ENCODE data around the gene IPO11. TPM values are rescaled to one million over a fixed set of nuclear protein-coding genes. Genes with fewer than 3 reads are reported as not detected.
A peak's percentile ranks its signal among the peaks of the same experiment; 100 is the strongest.

The IPO11 gene
- polyA plus RNA-seq, 3 donors, result 34.6 to 39.8 (median 34.7) TPM

- DNase-seq (ENCODE audit: extremely low read depth in 1 of 11, low read depth in 9 of 11, low spot score in 4 of 11), result no peak
Measured at GRCh38 chr5:62421414-62421813, 8.9 kb downstream of the IPO11 start.

DNA sequence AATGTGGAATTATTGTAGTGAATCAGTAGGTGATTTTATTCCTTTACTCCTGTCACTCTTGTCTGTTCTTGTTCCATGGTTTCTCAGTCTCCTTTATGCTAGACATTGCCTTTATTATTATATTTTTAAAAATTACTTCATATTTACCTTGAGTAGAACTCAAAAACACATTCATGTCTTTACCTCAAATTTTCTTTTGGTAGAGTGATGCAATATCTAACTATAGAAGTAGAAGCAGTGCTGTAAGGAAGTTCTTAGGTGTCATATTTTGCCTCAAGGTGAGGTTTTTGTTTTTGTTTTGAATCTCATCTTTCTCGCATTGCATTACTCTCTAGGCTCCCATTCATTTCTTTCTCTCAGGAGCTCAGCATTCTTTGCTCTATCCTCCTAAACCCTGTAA, 12.2 kb downstream of the IPO11 start:
- no peak for DNase-seq (ENCODE audit: extremely low read depth in 1 of 11, low read depth in 9 of 11, low spot score in 4 of 11)

GRCh38 chr5:62431735-62432620, 19.4 kb downstream of the IPO11 start:
- DNase-seq (ENCODE audit: extremely low read depth in 1 of 11, low read depth in 9 of 11, low spot score in 4 of 11), result no peak

- DNase-seq (ENCODE audit: extremely low read depth in 1 of 11, low read depth in 9 of 11, low spot score in 4 of 11), result no peak
Measured at GRCh38 chr5:62432621-62433064, 20.1 kb downstream of the IPO11 start.

GRCh38 chr5:62448528-62448927, 36.0 kb downstream of the IPO11 start:
- no peak for DNase-seq (ENCODE audit: extremely low read depth in 1 of 11, low read depth in 9 of 11, low spot score in 4 of 11)

- DNase-seq (ENCODE audit: extremely low read depth in 1 of 11, low read depth in 9 of 11, low spot score in 4 of 11), result no peak
Measured at GRCh38 chr5:62450259-62450658, 37.7 kb downstream of the IPO11 start.

DNA sequence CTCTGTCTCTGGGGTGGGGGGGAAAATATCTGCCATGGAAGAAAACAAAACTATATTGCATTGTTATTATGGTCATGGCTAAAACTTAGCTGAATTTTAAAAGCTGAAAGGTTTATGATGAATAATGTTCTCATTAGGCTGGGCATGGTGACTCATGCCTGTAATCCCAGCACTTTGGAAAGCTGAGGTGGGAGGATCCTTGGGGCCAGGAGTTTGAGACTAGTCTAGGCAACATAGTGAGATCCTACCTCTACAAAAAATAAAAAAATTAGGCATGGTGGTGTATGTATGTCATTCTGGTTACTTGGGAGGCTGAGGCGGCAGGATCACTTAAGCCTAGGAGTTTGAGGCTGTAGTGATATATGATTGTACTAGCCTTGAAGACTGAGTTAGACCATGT, 44.5 kb downstream of the IPO11 start:
- DNase-seq (ENCODE audit: extremely low read depth in 1 of 11, low read depth in 9 of 11, low spot score in 4 of 11), result no peak

DNA sequence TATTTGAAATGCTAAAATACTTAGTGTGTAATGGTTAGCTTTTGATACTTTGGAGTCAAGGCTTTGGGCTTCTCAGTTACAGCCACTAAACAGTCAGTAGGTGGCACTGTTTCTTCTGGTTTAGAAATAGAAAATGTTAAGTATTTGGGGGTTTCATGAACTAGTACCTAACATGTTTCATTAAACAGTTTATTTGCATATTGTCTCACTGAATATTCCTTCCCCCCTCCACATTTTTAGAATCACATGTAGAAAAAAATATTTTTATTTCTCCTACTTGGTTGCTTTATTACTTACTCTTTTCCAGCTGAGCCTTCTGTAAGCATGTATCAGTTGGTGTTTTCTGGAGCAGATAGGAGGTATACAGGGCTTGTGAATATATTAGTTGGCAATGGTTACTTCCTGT, 48.0 kb downstream of the IPO11 start:
- DNase-seq (ENCODE audit: extremely low read depth in 1 of 11, low read depth in 9 of 11, low spot score in 4 of 11), result peak in 10 of 11 donors; percentile 4 to 49 (median 22)

- DNase-seq (ENCODE audit: extremely low read depth in 1 of 11, low read depth in 9 of 11, low spot score in 4 of 11), result no peak
Measured at GRCh38 chr5:62461561-62461960, 49.0 kb downstream of the IPO11 start.

- DNase-seq (ENCODE audit: extremely low read depth in 1 of 11, low read depth in 9 of 11, low spot score in 4 of 11), result no peak
Measured at GRCh38 chr5:62465985-62466925, 53.7 kb downstream of the IPO11 start.

DNA sequence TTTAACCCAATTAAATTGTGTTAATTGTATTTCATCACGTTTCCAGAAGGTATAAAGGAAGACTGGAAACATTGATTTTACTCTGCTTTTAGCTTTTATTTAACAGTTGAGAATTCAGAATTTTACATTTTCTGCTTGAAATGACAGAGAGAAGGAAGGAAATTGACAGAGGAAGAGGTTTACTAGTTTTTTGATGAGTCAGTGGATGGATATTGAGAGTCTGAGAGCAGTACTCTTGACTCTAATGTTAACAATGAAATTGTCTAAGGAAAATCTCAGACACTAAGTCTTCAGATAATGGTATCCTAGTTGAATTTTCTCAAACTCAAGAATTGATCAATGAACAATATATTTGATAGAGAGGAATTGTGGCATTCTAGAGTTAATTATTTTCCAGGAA, 60.6 kb downstream of the IPO11 start:
- DNase-seq (ENCODE audit: extremely low read depth in 1 of 11, low read depth in 9 of 11, low spot score in 4 of 11), result no peak

DNA sequence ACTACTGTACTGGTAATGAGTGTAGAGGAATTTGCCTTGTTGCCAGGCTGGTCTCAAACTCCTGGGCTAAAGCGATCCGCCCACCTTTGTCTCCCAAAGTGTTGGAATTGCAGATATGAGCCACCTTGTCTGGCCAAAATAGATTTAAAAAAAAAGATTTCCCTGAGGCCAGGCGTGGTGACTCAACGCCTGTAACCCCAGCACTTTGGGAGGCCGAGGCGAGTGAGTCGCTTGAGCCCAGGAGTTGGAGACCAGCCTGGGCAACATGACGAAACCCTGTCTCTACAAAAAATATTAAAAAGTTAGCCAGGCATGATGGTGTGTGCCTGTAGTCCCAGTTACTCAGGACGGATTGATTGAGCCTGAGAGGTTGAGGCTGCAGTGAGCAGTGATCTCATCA, 62.5 kb downstream of the IPO11 start:
- no peak for DNase-seq (ENCODE audit: extremely low read depth in 1 of 11, low read depth in 9 of 11, low spot score in 4 of 11)

- no peak for DNase-seq (ENCODE audit: extremely low read depth in 1 of 11, low read depth in 9 of 11, low spot score in 4 of 11)
Measured at GRCh38 chr5:62477801-62478200, 65.2 kb downstream of the IPO11 start.

DNA sequence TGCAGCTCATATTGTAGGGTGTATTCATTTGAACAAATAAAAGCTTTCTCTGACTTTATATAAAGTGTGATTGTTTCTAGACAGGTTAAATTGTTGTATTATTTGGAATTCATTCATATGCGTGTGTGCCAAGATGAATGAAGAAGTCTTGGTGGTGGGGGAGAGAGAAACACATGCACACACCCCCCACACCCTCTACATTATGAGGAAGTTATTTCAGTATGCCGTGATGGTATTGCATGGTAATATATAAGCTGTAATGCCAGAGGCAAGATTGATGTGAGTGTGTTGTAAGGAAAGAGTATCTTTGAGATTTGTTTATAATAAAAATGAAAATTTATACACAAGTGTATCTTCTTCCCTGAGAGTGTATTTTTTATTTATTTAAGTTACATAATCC, 71.0 kb downstream of the IPO11 start:
- DNase-seq (ENCODE audit: extremely low read depth in 1 of 11, low read depth in 9 of 11, low spot score in 4 of 11), result no peak

GRCh38 chr5:62486672-62487071, 74.1 kb downstream of the IPO11 start:
- no peak for DNase-seq (ENCODE audit: extremely low read depth in 1 of 11, low read depth in 9 of 11, low spot score in 4 of 11)

GRCh38 chr5:62488531-62488930, 76.0 kb downstream of the IPO11 start:
- no peak for DNase-seq (ENCODE audit: extremely low read depth in 1 of 11, low read depth in 9 of 11, low spot score in 4 of 11)

- no peak for DNase-seq (ENCODE audit: extremely low read depth in 1 of 11, low read depth in 9 of 11, low spot score in 4 of 11)
Measured at GRCh38 chr5:62489471-62489870, 76.9 kb downstream of the IPO11 start.

GRCh38 chr5:62494772-62495171, 82.2 kb downstream of the IPO11 start:
- DNase-seq (ENCODE audit: extremely low read depth in 1 of 11, low read depth in 9 of 11, low spot score in 4 of 11), result no peak

DNA sequence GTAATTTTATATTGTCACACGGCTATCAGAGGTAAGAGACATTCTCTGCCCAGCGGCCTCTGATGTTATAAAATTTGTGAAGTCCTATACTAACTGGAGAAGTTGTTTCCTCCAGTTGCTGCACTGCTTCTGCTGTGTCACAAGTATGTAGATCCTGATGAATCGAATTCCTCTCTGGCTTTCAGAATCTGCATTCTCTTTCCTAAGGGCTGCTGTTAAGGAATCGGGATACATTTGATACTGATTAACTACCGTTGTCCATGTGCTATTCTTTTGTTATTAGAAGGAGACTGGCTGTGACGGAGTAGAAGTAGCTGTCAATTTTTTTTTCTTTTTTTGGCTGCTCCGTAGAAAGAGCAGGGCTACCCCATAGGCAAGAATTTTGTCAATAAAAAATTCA, 84.3 kb downstream of the IPO11 start:
- DNase-seq (ENCODE audit: extremely low read depth in 1 of 11, low read depth in 9 of 11, low spot score in 4 of 11), result no peak

GRCh38 chr5:62498961-62499360, 86.4 kb downstream of the IPO11 start:
- DNase-seq (ENCODE audit: extremely low read depth in 1 of 11, low read depth in 9 of 11, low spot score in 4 of 11), result no peak

Data from renal cortex interstitium (tissue), 11 donors.